MCF 10A (cell line): ENCODE measurements around the gene MLLT1. TPM values are rescaled to one million over a fixed set of nuclear protein-coding genes. Genes with fewer than 3 reads are reported as not detected.

ENCODE experiments used
- BruUV-seq: library from RNA; stranded (reverse); fragments of 400-500 nt; replicated peaks from 2 replicates; lab custom pipeline; 2021; lab: Mats Ljungman, UMichigan
- CTCF ChIA-PET: fragments of 300-600 bp; sonication (Branson Sonifier 250); formaldehyde crosslinking; extraction: SDS; loops from one replicate; lab custom pipeline; 2021; ENCODE audit warnings: antibody characterized with exemption, inconsistent platforms; lab: Yijun Ruan, JAX
- POLR2A ChIA-PET: fragments of 300-600, 350-650 bp; sonication (Branson Sonifier 250); formaldehyde crosslinking; extraction: SDS; loops from one replicate; lab custom pipeline; 2020; ENCODE audit warnings: antibody characterized with exemption, inconsistent platforms; lab: Yijun Ruan, JAX
- DNase-seq: peaks from one replicate; pipeline ENCODE4 v3.0.0-alpha.2; 2018; ENCODE audit not compliant: unreplicated experiment
- H3K27ac Mint-ChIP-seq: one replicate; pipeline ENCODE4 v1.8.0; 2022; ENCODE audit warnings: mild to moderate bottlenecking, low read depth, mixed read lengths; ENCODE audit not compliant: unreplicated experiment
- H3K27me3 Mint-ChIP-seq: one replicate; pipeline ENCODE4 v1.8.0; 2022; ENCODE audit warnings: mixed read lengths; ENCODE audit not compliant: insufficient read depth, unreplicated experiment
- H3K36me3 Mint-ChIP-seq: one replicate; pipeline ENCODE4 v1.8.0; 2022; ENCODE audit warnings: mild to moderate bottlenecking, moderate library complexity, mixed read lengths; ENCODE audit not compliant: insufficient read depth, unreplicated experiment
- H3K4me1 Mint-ChIP-seq: one replicate; pipeline ENCODE4 v1.8.0; 2022; ENCODE audit warnings: mixed read lengths; ENCODE audit not compliant: insufficient read depth, unreplicated experiment
- H3K4me3 Mint-ChIP-seq: one replicate; pipeline ENCODE4 v1.8.0; 2022; ENCODE audit warnings: mild to moderate bottlenecking, moderate library complexity, mixed read lengths; ENCODE audit not compliant: unreplicated experiment
- H3K9me3 Mint-ChIP-seq: one replicate; pipeline ENCODE4 v1.8.0; 2022; ENCODE audit warnings: mixed read lengths; ENCODE audit not compliant: unreplicated experiment
- intact Hi-C: fragments of 100-400 bp; cut with micrococcal nuclease; formaldehyde crosslinking; loops from 2 replicates; pipeline ENCODE4 v1.14.1; 2022
- total RNA-seq: library from RNA; stranded (reverse); gene quantifications from 2 replicates; pipeline ENCODE4 v1.2.3, GENCODE V29; 2022
- TF ChIP-seq, protein P1 (sequence below): fragments of 200-600 bp; IDR thresholded peaks from one replicate; pipeline ENCODE4 v1.8.0; 2022; ENCODE audit warnings: antibody characterized with exemption, mild to moderate bottlenecking; ENCODE audit not compliant: unreplicated experiment

Gene MLLT1
- total RNA-seq, 1 experiment from 2014 or later: 59.0 TPM

DNA sequence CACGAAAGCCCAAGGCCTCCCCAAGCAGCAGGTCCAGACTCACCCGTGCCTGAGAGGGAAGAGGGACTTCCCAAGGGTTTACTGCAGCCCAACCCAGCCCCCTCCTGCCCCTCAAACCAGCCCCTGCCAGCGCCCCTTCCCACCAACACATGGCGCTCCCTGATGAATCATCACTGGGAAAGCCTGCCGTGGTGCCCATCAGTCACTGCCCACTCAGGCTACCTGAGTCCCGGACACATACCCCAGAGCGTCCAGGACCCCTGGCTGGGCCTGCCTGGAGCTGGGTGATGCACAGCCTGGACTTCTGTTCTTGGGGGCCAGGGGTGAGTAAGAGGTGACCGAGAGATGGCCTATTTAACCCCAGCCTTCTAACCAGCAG is 60.6 kb downstream of the MLLT1 start:
- TF ChIP-seq, protein P1, sequence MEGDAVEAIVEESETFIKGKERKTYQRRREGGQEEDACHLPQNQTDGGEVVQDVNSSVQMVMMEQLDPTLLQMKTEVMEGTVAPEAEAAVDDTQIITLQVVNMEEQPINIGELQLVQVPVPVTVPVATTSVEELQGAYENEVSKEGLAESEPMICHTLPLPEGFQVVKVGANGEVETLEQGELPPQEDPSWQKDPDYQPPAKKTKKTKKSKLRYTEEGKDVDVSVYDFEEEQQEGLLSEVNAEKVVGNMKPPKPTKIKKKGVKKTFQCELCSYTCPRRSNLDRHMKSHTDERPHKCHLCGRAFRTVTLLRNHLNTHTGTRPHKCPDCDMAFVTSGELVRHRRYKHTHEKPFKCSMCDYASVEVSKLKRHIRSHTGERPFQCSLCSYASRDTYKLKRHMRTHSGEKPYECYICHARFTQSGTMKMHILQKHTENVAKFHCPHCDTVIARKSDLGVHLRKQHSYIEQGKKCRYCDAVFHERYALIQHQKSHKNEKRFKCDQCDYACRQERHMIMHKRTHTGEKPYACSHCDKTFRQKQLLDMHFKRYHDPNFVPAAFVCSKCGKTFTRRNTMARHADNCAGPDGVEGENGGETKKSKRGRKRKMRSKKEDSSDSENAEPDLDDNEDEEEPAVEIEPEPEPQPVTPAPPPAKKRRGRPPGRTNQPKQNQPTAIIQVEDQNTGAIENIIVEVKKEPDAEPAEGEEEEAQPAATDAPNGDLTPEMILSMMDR: no peak
- Mint-ChIP-seq H3K9me3 (no peaks in the 10 kb centered on the region), H3K4me3 (no peak overlapping the region), H3K27me3 (no peaks in the 10 kb centered on the region), H3K4me1 (peaks cover 6% of the 10 kb centered on the region), H3K36me3 (peaks cover 27% of the 10 kb centered on the region), H3K27ac (no peak overlapping the region)
- BruUV-seq: no TSS peak
- CTCF ChIA-PET: interaction anchor here (0.6 to 3.0 kb wide), 42 partner anchors 9 to 278 kb away, joined by 3 to 26 read pairs (median 4); no protein-coding TSS in a partner anchor
- DNase-seq: no peak
- intact Hi-C loops: loop anchor here (5.0 kb wide), 1 partner anchor 92 kb away; no protein-coding TSS in a partner anchor
- POLR2A ChIA-PET: interaction anchor here (1.3 kb wide), 1 partner anchor 80 kb away, joined by 3 read pairs; no protein-coding TSS in a partner anchor

DNA sequence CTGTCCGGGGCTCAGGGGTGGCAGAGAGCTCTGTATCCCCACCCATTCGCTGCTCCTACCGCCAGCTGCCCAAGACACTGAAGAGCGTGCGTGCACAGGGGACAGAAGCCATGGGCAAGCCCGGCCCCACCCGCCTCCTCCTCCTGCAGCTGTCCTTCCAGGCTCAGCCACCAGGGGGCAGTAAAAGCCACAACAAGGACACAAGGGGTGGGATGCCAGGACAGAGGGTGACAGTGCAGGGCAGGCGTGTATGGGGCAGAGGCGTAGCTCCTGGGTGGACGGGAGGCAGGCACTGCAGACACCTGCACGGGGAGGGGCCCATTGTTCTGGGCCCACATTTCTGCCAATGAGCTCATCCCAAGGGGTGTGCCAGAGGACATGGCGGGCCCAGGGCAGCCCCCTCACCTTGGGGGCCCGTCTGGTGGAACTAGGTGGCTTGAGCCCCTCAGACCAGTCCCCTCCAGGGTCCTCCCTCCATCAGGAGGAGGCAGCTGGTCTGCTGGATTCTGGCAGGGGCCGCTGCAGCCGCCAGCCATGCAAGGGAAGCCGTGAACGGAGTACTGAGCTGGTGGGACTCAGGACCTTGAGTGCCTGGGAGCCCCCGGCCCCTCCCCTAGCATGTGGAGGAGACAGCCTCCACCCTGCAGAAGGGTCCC is 61.2 kb downstream of the MLLT1 start:
- Mint-ChIP-seq H3K27me3 (no peaks in the 10 kb centered on the region), H3K36me3 (peaks cover 27% of the 10 kb centered on the region), H3K27ac (no peak overlapping the region), H3K4me1 (peaks cover 6% of the 10 kb centered on the region), H3K9me3 (no peaks in the 10 kb centered on the region), H3K4me3 (no peak overlapping the region)
- ChIA-PET CTCF (interaction anchor here (0.6 to 3.0 kb wide), 48 partner anchors 10 to 613 kb away, joined by 3 to 26 read pairs (median 4); no protein-coding TSS in a partner anchor), POLR2A (interaction anchor here (0.6 to 1.3 kb wide), 4 partner anchors 18 to 82 kb away, joined by 3 to 4 read pairs (median 3); no protein-coding TSS in a partner anchor)
- TF ChIP-seq, protein P1: peak; percentile 97
- intact Hi-C loops: loop anchor here (5.0 kb wide), 1 partner anchor 91 kb away; no protein-coding TSS in a partner anchor
- peak; percentile 91 for DNase-seq
- no TSS peak for BruUV-seq

DNA sequence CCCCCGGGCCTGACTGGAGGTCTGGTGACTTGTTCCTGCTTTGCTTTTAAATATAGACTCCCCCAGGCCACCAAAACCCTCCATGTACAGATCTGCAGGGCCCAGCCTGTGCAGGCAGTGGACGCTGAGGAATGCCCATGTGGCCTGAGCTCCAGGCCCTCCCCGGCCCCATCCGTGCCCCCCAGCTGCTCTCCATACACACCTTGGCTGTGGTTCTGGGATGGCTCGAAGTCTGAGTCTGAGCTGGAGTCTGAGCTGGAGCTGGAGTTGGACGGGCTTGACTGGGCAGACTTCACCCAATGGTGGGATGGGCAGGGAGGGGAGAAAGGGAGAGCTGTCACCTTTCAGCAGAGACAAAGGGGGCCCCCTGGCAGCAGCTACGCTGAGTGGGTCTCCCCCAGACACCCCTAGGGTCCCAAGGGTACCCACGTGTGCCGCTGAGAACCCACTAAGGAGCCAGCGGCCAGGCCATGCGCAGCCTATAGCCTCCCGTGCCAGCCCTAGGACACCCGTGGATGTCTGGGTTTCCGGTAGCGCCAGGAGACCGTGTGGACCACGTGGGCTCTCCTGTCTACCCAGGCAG is 61.9 kb downstream of the MLLT1 start:
- H3K27me3 Mint-ChIP-seq: no peaks in the 10 kb centered on the region
- TF ChIP-seq, protein P1: no peak
- no peak overlapping the region for H3K27ac Mint-ChIP-seq

More for the DNA sequence above, 61.9 kb downstream of the MLLT1 start:
- CTCF ChIA-PET: interaction anchor here (0.6 to 3.0 kb wide), 29 partner anchors 9 to 1213 kb away, joined by 3 to 26 read pairs (median 7); no protein-coding TSS in a partner anchor
- Mint-ChIP-seq H3K36me3 (peaks cover 27% of the 10 kb centered on the region), H3K4me1 (peaks cover 6% of the 10 kb centered on the region), H3K4me3 (no peak overlapping the region), H3K9me3 (no peaks in the 10 kb centered on the region)
- intact Hi-C loops: loop anchor here (5.0 kb wide), 1 partner anchor 91 kb away; no protein-coding TSS in a partner anchor
- BruUV-seq: no TSS peak
- DNase-seq: no peak
- POLR2A ChIA-PET: interaction anchor here (0.9 to 1.3 kb wide), 3 partner anchors 21 to 83 kb away, joined by 3 to 4 read pairs (median 3); no protein-coding TSS in a partner anchor
